Ecto neural progenitor cell (in vitro differentiated cells): ENCODE data around the gene BDH1.

Experiments
- DNase-seq: peaks from one replicate; pipeline ENCODE4 v3.0.0-alpha.2; 2018; ENCODE audit warnings: low spot score

Gene BDH1

DNA sequence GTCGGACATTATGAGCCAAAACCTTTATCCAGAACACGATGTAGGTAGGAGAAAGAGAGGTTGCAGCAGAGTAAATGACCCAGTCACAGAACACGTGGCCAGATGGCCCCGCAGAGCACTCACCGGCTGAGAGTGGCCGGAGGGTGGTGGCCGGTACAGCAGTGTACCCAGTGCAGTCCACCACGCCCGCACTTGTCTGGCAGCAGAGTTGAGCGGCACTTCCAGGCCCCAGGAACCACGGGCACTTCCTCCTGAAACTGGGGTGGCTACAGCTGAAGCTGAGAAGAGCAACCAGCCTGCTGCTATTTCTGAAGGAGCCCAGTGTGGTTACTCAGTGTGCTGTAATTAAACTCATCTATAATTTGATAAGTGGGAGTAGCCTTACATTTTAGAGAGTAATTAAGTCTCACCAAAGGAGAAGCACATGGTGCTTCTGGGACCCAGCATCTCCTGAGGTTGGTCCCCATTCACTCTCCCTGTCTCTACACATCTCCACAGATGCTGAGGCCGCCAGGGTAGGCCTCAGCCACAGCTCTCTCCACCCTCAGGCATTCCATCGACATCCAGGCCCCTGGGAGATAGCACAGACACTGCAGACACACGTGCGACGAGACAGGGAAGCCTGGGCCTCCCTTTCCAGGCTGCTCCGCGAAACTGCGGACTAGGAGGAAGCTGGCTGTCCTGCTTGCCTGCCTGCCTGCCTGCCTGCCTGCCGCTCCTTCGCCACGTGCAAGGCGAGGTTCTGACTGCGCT is 49.8 kb downstream of the BDH1 start:
- DNase-seq = no peak

DNA sequence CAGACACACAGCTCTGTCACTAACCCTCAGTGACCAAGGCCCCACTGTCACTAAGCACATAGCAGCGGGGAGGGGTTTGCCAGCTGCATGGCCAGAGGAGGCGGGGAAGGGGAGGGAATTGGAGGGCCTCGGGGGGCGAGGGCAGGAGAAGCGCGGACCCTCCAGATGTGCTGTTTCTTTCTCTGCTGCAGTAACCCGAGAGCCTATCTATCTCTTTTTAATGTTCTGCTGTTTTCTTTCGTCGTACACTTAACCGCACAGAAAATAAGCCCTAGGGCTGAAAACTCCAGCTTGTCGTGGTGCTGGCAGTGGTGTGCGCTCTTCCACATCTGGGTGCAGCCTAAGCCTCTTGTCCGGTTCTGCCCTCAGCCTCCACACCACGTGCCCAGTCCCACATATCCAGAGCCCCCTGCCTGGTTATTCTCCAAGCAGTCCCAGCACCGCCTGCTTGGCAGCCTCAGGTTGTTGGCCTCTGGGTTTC is 51.1 kb downstream of the BDH1 start:
- DNase-seq = no peak

DNA sequence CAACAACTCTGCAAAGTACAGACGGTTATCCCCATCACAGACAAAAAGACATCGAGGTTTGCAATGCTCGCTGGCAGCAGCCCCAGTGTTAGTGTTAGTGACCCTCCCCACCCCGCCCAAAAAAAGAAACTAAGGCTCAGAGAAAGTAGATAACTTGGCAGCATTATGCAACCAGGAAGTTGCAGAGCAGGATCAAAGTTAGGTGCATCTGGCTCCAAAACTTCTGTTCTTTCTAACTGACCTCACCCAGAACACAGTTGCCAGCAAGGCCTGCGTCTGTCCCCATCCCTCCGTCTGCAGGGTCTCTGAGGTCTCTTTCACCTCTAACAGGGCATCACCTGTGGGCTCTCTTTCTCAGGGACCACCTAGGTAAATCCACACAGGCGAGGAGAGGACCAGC is 51.5 kb downstream of the BDH1 start:
- DNase-seq = no peak

GRCh38 chr3:197503652-197504051 is 52.1 kb downstream of the BDH1 start:
- no peak for DNase-seq

DNA sequence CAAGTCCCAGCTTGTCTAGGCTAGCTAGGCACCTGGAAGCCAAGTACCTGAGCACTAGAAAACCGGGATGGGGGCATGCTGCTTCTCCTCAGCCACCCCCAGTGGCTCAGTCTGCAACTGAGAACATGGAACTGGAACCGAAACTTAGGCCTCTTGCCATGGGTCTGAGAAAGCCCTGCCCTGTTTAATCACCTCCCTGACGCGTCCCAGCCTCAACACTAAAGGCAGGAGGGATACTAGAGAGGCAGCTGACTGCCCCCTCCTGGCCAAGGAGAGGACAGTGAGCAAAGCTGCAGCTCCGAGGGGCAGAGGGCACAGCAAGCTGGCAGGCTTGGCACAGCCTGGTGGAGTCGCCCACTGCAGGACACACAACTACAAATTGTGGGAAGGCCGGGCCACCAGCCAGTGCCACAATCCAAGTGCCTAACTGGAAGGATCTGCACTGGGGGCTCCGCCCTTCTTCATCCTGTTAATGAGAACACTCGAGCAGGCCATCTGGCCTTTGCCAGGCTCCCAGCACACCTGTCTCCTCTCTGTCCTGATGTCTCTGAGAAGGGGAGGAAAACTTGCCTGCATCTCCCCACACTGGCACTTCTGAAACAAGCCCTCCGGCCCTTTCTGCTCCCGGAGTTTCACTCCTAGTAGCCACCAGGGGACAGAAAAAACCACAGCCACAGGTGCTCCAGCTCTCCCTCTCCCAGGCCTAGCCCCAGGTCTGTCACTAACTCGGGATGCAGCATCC is 53.7 kb downstream of the BDH1 start:
- peak; percentile 74 for DNase-seq

- DNase-seq = no peak
Observed at GRCh38 chr3:197501496-197501878, 54.3 kb downstream of the BDH1 start.

DNA sequence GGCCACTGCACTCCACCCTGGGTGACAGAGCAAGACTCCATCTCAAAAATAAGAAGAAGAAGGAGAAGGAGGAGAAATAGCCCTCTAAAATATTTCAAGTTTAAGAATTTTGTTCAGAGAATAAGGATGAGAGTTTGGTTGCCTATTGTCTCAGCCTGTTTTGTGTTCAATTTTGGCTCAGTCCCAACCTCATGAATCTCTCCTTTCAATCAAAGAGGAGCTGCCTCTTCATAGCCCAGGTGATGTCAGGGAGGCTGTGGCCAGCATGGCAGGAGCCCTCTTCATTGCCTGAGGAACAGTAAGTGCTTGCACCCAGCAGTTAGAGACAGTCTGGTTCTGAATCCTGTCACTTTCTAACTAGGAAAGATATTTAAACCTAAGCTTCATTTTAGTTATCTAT is 55.0 kb downstream of the BDH1 start:
- no peak for DNase-seq

DNA sequence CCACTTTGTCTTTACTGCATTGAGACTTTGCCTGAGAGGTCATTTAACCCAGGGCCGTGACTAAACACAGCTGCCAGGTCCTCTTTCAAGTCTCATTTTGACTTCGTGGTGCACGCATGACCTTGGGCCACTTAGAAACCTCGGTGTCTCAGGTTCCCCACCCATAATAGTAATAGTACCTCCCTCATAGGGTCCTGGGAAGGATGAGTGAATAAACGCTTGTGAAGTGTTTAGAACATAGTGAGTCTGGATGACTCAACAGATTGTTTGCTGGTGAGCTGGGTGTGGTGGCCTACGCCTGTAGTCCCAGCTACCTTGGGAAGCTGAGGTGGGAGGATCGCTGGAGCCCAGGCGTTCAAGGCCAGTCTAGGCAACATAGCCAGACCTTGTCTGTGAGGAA is 56.3 kb downstream of the BDH1 start:
- DNase-seq = no peak

DNA sequence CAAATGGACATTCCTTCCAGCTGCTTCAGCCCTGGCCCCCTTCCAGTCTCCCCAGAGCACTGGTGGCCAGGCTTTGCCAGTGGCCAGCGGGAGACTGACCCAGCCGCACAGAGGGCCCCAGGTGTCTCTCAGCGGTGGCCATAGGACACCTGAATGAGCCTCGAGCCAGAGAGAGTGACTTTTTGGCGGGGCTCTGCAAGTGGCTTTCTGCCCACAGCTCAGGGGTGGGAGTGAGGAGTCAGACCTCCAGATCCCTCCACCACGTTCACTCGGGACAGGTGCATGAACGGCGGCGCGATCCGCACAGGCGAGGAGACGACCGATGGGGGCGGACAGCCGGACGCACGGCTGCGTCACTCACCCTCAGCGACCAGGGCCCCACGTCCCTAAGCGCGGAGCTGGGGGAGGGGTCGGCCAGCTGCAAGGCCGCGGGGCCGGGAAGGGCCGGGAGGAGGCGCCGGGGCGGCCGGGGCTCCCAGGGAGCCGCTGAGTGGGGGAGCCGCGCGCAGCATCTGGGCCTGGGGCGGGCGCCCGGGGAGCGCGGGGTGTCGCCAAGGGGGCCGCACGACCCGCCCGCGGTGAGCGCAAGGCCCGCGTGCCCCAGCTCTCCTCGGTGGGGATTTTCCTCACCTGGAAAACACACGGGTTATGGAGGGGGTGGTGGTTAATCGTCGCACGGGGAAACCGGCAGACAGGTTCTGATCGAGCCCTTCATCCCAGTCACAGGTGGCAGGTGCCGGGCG is 57.1 kb downstream of the BDH1 start:
- no peak for DNase-seq

- DNase-seq = no peak
Observed at GRCh38 chr3:197496746-197497125, 59.0 kb downstream of the BDH1 start.

GRCh38 chr3:197495999-197496745 is 59.6 kb downstream of the BDH1 start:
- no peak for DNase-seq

DNA sequence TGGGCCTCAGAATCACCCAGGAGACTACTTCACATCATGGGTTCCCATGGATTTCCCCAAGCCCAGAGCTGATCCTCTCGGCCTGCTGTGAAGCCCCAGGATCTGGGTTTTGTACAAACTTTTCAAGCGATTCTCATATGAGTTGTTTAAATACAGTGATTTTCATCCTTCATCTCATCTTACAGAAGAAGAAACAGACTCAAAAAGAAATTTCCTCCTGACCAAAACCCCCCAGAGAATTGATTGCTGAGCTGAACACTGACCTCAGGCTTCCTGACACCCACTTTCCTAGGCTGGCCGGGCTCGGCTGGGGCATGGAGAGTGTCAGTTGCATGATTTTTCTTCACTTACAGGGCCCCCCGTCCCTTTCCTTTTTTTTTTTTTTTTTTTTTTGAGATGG is 60.3 kb downstream of the BDH1 start:
- DNase-seq = no peak

GRCh38 chr3:197495059-197495455 is 60.7 kb downstream of the BDH1 start:
- DNase-seq = no peak

- DNase-seq = no peak
Observed at GRCh38 chr3:197494366-197495058, 61.3 kb downstream of the BDH1 start.

- no peak for DNase-seq
Observed at GRCh38 chr3:197493049-197493448, 62.7 kb downstream of the BDH1 start.

GRCh38 chr3:197491923-197492664 is 63.7 kb downstream of the BDH1 start:
- DNase-seq = no peak

DNA sequence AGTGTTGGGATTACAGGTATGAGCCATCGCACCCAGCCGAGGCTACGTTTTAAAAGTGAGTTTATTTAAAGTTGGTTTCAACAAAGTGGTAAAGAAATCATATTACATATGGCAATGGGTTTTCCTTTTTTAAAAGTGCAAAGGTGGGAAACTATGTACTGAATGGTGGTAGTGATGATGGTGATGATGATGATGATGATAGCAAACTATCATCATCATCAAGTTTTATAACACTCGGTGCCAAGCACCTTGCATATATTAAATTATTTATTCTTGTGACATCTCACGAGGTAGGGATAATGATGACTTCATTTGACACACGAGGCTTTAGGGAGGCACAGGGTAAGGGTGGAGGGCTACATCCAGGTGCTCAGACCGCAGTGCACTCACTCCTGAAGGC is 64.3 kb downstream of the BDH1 start:
- no peak for DNase-seq

- no peak for DNase-seq
Observed at GRCh38 chr3:197490098-197491058, 65.4 kb downstream of the BDH1 start.

DNA sequence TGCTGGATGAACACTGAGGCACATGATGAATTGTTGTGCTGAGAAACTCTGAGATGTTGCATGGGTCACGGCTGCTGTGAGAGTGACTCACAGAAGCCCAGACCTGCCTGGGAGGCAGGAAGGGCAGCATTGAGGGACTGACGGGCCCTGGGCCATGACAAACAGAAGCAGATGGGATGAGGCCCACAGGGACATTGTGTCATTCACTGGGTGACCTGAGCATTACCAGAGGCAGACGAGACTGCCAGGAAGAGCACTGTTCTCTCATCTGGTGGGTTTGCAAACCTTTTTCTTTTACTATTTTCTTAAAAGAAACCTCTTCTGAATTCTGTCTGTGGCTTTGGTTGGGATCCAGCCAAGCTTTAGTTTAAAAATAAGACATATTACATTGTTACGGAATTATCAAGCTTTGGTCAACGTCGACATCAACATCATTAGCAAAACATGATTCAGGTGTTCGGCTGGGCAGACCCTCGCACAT is 67.8 kb downstream of the BDH1 start:
- DNase-seq = no peak

DNA sequence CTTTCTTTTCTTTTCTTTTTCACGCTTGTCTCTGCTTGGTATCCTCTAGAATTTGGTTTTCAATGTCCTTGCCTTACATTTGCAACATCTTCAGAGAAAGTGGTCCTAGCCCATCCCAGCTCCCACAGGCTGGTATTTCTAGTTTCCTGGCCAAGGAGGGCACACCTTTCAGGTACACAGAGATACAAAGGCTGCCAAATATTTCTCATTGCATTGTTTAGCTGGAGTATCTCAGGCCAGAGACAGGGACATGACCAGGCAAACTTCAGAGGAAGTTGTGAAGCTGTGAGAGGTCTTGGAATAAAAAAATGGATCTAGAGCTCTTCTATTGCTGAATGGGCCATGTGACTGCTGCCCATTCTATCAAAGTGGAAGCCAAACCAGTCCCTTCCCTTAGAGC is 68.9 kb downstream of the BDH1 start:
- DNase-seq = no peak
